HepG2 (cell line): Measurements from ENCODE around the gene SAPCD2. TPM values are rescaled to one million over a fixed set of nuclear protein-coding genes. Genes with fewer than 3 reads are reported as not detected.

Source experiments
- FOXC1 ChIP-seq: sonication (generic); formaldehyde crosslinking; IDR thresholded peaks from 2 replicates; pipeline ENCODE4 v1.8.0; 2022; ENCODE audit warnings: mild to moderate bottlenecking, missing genetic modification reagents, borderline replicate concordance
- GFI1 ChIP-seq: sonication (generic); formaldehyde crosslinking; IDR thresholded peaks from 2 replicates; pipeline ENCODE4 v1.5.0; 2020; ENCODE audit warnings: missing genetic modification reagents, mild to moderate bottlenecking, borderline replicate concordance
- HDAC2 ChIP-seq: sonication (generic); formaldehyde crosslinking; IDR thresholded peaks from 2 replicates; pipeline ENCODE4 v1.4.0; 2020; ENCODE audit warnings: missing genetic modification reagents
- HMG20B ChIP-seq: conservative IDR thresholded peaks from 2 replicates; pipeline ENCODE4 v1.6.1; 2016; ENCODE audit warnings: missing genetic modification reagents, missing compliant biosample characterization
- HMGA1 ChIP-seq: sonication (generic); formaldehyde crosslinking; conservative IDR thresholded peaks from 2 replicates; pipeline ENCODE4 v1.4.0; 2020; ENCODE audit warnings: missing genetic modification reagents
- LCORL ChIP-seq, 2 experiments: fragments of 450-650 bp in 1 of 2; sonication (generic) in 1 of 2; formaldehyde crosslinking in 1 of 2; IDR thresholded peaks; 2 replicates each; pipeline versions ENCODE4 v1.5.0 to v1.6.1; 2017 to 2020; ENCODE audit warnings: antibody characterized with exemption in 1 of 2, missing genetic modification reagents in 1 of 2
- MBD4 ChIP-seq: IDR thresholded peaks from 2 replicates; pipeline ENCODE4 v1.6.1; 2012; ENCODE audit warnings: low read length, inconsistent platforms, borderline replicate concordance
- SIX1 ChIP-seq: sonication (generic); formaldehyde crosslinking; IDR thresholded peaks from 2 replicates; pipeline ENCODE4 v1.4.0; 2020; ENCODE audit warnings: missing genetic modification reagents, borderline replicate concordance
- SYNCRIP ChIP-seq: fragments of 200-400 bp; formaldehyde crosslinking; IDR thresholded peaks from 2 replicates; pipeline ENCODE4 v1.6.1; 2018; ENCODE audit warnings: mild to moderate bottlenecking, low read depth, low read length; ENCODE audit not compliant: insufficient read depth
- ZBTB21 ChIP-seq: sonication (generic); formaldehyde crosslinking; IDR thresholded peaks from 2 replicates; pipeline ENCODE4 v1.4.0; 2020; ENCODE audit warnings: missing genetic modification reagents
- ZKSCAN5 ChIP-seq: sonication (generic); formaldehyde crosslinking; IDR thresholded peaks from 2 replicates; pipeline ENCODE4 v1.5.1; 2020; ENCODE audit warnings: mild to moderate bottlenecking, missing genetic modification reagents
- polyA plus RNA-seq, 8 experiments: library from polyadenylated mRNA; depleted of rRNA in 3 of 8; stranded (reverse) in 7 of 8; unstranded in 1 of 8; fragments of >200 nt; fragmentation: Illumina TruSeq in 4 of 8; extraction: Trizol in 4 of 8; gene quantifications; 2 replicates each; pipeline versions ENCODE4 v1.2.1 to v1.2.3, GENCODE V29; 2011 to 2016; ENCODE audit warnings: low read depth in 4 of 8, missing spikeins in 1 of 8, mixed read lengths in 1 of 8; ENCODE audit not compliant: insufficient read depth in 1 of 8
- total RNA-seq, 5 experiments: library from RNA; depleted of rRNA; stranded (reverse); fragments of >200 nt; fragmentation: Illumina TruSeq; extraction: Trizol; gene quantifications; 2 replicates each; pipeline ENCODE4 v1.2.3, GENCODE V29; 2016; ENCODE audit warnings: low read depth in 1 of 5
- TF ChIP-seq, protein P1 (sequence below): sonication (generic); formaldehyde crosslinking; IDR thresholded peaks from 2 replicates; pipeline ENCODE4 v1.8.0; 2022; ENCODE audit warnings: missing genetic modification reagents, low read depth, mild to moderate bottlenecking, borderline replicate concordance
- TF ChIP-seq, protein P2 (sequence below): IDR thresholded peaks from 2 replicates; pipeline ENCODE4 v1.6.1; 2018; ENCODE audit warnings: missing genetic modification reagents

Gene SAPCD2
- total and polyA plus RNA-seq, 2 of the 13 experiments (the other 11 are each of a cell fraction or from before 2014, with no cell fraction given), result 21.9 to 42.8 TPM

DNA sequence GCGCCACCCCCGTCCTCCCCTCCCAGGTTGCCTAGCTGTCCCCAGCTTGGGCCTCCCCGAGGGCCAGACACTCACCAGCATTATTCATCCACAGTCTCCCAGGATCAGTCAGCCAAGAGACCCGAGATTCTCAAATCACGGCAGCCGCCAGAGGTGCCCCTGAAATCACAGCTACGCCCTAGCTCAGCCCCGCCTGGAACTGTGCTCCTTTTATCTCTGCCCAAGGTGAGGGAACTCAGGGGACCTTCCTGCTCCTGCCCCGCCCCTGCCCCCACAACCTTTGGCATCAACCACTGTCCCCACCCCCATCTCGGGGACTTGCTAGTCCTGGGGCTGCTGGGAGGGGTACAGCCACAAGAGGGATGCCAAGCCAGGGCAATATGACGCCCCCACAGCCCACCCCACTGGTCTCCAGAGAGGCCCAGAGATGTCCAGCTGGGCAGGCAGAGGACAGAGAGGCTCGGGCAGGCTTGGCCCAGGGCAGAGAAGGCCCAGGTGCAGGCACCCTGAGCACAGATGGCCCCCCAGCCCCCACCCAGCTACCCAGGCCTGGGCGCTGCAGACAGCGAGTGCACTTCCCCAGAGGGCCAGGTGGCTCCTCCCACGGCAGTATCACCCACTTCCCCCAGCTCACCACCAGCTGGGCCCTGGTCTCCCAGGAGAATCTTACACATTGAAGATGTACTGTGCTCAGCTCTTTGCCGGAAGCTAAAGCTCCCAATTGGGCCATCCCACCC is 38.3 kb downstream of the SAPCD2 start, which contains the start of gene FUT7 (continued):
- TF ChIP-seq, protein P1, sequence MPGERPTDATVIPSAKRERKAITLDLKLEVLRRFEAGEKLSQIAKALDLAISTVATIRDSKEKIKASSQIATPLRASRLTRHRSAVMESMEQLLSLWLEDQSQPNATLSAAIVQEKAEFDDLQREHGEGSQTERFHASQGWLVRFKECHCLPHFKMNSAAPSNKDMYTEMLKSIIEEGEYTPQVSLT, result no peak
- no peak for TF ChIP-seq LCORL (IDR thresholded peaks at IDR 0.05)
- no peak for TF ChIP-seq LCORL (CRISPR knock-in tag; IDR thresholded peaks at IDR 0.05)
- TF ChIP-seq HMG20B (CRISPR knock-in tag), result 0 out of 2 replicates have a peak, but pooled peaks have one; percentile 69
- TF ChIP-seq FOXC1 (CRISPR knock-in tag), result no peak
- TF ChIP-seq HDAC2, result no peak
- no peak for TF ChIP-seq SYNCRIP
- TF ChIP-seq SIX1, result no peak
- TF ChIP-seq, protein P2, sequence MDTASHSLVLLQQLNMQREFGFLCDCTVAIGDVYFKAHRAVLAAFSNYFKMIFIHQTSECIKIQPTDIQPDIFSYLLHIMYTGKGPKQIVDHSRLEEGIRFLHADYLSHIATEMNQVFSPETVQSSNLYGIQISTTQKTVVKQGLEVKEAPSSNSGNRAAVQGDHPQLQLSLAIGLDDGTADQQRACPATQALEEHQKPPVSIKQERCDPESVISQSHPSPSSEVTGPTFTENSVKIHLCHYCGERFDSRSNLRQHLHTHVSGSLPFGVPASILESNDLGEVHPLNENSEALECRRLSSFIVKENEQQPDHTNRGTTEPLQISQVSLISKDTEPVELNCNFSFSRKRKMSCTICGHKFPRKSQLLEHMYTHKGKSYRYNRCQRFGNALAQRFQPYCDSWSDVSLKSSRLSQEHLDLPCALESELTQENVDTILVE (CRISPR knock-in tag), result no peak
- TF ChIP-seq HMGA1, result no peak
- no peak for TF ChIP-seq MBD4
- no peak for TF ChIP-seq ZKSCAN5
- TF ChIP-seq ZBTB21 (CRISPR knock-in tag), result no peak
- peak; percentile 98 for TF ChIP-seq GFI1 (CRISPR knock-in tag)
